Activated T-cell treated with anti-CD3 and anti-CD28 coated beads for 4 hours (primary cell): Measurements from ENCODE around the gene TAF11.
"Not testable (repeated sequence)": the region's sequence is repeated elsewhere in the genome, so short reads cannot be mapped to it uniquely, and the experiment has no call there.

Source experiments
- DNase-seq: peaks from one replicate; pipeline ENCODE4 v3.0.0-alpha.2; 2020

The TAF11 gene, protein sequence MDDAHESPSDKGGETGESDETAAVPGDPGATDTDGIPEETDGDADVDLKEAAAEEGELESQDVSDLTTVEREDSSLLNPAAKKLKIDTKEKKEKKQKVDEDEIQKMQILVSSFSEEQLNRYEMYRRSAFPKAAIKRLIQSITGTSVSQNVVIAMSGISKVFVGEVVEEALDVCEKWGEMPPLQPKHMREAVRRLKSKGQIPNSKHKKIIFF

DNA sequence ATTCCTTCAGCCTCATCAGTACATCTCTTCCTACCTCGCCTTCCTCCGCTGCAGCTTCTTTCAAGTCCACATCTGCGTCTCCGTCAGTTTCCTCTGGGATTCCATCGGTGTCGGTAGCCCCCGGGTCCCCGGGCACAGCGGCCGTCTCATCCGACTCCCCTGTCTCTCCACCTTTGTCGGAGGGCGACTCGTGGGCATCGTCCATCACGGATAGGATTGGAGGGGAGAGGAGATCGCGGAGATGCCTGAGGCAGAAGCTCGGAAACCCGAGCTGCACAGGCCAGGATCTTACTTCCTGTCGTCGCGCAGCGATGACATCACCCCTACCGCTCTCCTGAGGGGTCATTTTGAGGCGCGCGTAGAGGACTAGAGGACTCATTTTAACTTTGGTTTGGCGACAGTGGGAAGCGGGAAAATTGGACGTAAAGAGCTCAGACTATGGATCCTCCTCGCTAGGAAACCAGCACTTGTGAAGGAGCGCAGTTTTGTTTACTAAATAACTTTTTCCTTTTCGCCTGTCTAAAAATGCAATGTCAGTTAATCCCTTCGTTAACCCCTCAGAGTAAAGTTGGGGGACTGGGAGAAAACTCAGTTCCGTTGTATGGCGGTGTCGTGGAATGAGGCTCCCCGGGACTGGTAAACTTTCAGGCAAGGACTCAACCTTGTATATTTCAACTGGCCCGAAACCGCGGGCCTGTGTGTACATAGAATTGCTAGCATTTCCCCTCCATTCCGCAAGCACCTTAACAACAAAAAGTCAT is at the start of gene TAF11:
Gene TAF11, minus strand, starts transcription at position 290 of the 761 bp plus-strand sequence. Its CDS starts 85 bp downstream, at position 205.
- DNase-seq: peak; percentile 90

DNA sequence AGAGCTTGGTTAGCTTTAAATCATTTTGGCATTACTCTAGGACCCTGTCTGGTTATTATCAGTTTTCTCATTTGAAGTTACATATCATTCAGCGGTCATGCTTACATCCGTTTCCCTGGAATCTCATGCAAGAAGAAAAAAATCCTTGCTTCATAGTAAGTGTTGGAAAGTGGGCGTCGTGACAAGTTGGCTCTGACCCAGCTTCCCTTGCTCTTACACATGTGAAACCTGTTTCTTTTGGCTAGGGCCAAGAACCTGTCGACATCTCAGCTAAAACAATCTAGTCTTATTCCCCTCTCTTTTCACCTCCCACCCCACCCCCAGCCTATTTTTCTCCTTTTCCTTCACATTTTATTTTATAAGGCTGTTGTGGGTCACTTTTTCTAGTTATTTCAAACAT is 46.7 kb upstream of the TAF11 start:
- no peak for DNase-seq

DNA sequence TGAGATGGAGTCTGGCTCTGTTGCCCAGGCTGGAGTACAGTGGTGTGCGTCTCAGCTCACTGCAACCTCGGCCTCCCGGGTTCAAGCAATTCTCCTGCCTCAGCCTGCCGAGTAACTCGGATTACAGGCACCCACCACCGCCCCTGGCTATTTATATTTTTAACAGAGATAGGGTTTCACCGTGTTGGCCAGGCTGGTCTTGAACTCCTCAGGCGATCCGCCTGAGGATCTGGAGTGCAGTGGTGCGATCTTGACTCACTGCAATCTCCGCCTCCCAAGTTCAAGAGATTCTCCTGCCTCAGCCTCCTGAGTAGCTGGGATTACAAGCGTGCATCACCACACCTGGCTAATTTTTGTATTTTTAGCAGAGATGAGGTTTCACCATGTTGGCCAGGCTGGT is 44.4 kb upstream of the TAF11 start:
- not testable (repeated sequence) for DNase-seq

DNA sequence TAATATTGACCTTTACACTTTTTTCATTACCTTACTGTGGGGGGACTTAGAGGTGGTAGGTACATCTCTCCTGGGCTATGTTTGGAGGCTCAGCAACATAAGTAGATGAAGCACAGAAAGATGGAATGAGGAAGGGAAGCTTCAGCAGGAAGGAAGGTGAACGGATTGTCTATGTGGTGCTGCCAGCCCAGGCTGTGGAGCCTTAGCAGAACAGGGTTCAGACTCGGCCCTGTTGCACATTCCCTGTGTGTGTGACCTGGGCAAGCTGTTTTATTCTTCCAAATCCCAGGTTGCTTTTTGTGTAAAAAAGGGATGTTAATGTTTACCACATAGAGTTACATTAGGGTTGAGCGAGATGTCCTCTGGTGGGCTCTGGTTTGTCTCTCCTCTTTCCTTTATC is 42.4 kb upstream of the TAF11 start:
- DNase-seq: no peak

DNA sequence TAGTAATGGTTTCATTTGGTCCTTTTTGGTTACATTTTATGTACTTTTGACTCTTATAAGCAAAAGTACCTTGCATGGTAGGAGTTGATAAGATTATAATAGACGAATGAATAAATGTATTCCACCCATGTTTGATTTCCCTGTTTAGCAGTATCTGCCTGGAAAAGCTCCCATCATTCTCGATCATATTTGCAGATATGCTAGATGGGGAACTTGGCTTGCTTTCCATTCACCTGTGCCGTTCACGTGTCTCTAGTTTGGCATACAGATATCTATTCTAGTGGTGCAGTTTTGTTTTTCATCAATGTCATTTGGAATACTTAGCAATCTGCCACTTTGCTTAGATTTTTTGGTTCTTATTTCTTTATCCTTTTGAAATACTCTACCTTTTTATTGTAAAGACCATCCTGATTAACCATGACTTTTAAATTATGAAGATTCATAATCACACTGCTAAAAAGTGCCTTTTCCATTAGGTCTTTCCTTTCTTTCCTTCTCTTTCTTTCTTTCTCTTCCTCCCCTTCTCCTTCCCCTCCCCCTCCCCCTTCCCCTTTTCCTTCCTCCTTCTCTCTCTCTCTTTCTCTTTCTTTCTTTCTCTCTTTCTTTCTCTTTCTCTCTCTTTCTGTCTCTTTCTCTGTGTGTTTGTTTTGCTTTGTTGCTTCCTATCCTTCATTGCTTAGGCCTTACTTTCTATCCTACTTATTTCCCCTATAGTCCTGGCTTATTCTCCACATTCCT is 41.6 kb upstream of the TAF11 start:
- DNase-seq: no peak

DNA sequence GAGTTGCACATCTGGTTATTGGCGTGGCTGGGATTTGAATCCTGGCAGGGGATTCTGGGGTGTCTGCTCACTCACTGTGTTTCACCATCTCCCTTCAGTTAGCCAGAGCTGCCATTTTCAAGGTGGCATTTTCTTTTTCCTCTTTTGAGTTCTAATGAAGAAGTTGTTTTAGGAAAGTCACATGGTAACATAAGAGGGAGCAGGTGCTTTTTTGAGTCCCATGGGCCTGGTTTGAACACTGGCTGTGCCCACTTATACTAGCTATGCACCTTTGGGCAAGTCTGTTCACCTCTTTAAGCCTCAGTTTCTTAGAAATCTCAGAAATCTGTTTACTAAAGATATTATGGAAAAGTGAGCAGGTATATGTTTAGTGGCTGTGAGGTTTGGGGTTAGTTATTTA is 40.9 kb upstream of the TAF11 start:
- no peak for DNase-seq

DNA sequence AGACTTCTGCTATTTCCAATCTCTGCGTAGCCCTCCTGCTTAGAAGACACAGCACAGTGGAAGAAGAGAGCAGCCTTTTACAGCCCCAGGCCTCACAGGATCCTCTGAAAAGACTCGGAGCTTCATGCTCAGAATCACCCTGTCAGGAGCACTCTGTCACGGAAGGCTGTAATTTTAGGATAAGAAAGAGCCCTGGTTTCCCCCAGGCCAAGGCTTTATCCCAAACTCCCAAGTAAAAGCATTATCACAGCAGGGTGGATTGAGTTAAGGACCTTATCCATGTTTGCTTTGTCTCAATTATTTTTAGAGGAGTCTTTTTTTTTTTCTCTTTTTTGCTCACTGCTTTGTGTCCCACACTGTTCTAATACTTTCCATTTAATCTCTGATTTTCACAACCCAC is 40.4 kb upstream of the TAF11 start:
- DNase-seq: no peak

DNA sequence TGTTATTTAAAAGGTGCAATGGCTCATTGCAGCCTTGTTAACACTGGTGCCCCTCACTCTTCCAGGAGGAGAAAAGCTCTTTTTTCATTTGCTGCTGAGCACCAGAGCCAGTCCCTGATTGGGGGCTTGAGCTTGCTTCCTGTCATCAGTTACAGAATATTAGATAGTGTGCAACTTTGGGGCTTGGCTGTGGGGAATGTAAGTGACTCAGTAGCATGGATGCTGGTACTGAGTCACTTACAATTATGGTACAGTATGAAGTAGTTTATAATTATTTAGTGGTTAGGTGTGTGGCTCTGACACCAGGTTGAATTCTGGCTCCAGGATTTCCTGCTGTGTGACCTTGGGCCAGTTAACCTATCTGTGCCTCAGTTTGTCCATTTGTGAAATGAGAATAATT is 38.8 kb upstream of the TAF11 start:
- DNase-seq: no peak

DNA sequence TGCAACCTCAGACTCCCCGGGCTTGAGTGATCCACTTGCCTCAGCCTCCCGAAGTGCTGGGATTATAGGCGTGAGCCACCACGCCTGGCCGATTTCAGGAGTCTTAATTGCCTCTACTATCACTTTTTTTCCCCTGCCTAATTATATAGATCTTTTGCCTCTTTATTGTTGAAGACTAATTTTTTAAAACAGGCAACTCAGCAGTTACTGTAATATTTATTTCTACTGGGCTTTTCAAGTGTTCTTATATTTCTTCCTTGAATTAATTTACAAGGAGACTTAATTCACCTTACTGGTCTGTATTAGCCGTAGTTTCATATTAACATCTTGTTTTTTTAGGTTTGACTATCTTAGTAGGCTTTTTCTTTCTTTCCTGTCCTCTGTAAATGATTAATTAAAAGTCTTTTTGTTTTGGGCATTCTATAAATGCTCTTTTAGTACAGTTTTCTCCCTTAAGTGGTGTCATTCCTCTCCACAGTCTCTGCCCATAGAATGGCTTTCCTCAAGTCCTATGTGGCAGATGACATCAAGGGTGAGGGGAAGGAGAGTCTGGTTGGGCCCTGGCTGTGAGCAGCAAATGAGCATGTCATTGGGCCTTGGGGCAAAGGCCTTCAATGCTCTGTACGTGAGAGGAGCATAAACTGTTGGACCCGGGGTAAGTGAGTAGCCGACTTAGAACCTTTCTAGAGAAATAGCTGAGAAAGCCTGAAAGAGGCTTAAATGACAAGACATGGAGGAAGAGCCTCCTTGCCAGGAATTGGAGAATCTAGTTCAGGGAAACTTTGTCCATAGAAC is 37.2 kb upstream of the TAF11 start:
- no peak for DNase-seq

DNA sequence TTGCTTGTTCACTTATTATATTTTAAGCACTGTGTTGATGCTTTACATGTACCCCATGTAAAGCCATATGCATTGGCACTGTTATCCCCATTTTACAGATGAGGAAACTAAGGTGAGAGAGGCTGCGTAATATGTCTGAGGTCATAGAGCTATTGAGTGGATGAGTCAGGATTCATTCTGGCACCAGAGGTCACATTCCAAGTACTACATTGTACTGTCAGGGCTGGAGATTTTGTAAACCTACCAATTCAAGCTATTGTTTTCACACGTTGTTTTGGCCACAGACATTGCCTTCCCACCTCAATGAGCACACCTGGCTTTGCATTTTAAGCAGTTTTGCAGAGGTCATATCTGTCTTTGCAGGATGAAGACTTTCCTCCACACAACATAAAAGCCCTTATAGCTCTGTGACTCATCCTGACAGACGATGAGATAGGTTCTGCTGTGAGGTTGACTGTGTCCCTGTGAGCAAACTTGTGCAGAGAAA is 34.4 kb upstream of the TAF11 start:
- DNase-seq: no peak

DNA sequence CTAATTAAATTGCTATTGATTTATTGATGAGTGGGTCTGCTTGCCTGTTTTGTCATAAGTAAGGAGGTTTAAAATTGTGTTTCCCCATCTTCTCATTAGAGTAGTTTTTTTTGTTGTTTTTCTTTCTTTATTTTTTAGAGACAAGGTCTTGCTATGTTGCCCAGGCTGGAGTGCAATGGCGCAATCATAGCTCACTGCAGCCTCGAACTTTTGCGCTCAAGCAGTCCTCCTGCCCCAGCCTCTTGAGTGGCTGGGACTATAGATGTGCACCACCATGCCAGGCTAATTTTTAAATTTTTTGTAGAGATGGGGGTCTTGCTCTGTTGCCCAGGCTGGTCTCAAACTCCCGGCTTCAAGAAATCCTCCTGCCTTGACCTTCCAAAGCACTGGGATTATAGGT is 32.3 kb upstream of the TAF11 start:
- no peak for DNase-seq

DNA sequence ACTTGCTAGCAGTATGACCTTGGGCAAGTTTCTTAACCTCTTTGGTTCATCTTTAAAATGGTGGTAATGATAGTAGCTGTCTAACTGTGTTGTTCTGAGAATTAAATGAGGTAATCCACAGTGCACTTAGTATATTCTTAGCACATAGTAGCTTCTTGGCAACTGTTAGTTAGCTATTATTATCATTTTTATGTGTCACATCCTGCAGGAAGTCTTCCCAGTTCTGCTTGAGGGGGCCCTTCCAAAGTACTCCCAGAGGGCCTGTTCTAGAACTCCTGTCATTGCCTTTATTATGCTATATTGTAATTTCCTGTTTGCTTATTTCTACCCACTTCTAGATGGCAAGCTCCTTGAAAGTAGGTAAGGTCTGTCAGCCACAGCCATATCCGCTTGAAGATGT is 31.8 kb upstream of the TAF11 start:
- DNase-seq: no peak

DNA sequence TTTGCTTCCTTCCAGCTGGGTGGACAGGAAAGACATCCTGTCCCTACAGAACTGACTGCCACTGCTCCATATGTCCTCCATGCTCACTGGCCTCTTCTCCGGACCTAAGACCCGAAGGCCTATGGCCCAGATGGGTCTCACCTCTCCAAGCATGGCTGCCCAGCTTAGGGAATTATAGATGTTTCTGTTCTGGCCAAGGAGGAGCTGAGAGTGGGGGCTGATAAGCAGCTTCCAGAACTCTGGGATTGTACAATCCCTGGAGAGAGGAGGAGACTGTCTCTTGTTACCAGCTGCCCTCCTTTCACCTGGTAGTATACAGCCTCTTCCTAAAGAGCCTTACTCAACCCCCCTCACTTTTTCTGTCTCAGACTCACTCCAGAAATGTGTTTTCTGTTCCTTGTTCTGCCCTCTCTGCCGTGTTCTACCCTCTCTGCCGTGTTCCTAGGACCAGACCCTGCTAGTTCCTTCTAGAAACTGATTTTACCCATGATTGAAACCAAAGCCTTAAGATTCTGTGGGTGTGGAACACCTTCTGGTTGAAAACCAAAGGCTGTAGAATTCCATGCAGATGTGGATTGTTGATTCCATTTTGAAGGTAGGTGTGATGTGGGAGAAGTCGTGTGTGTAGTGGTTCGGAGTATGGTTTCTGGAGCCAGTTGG is 29.9 kb upstream of the TAF11 start:
- DNase-seq: no peak

DNA sequence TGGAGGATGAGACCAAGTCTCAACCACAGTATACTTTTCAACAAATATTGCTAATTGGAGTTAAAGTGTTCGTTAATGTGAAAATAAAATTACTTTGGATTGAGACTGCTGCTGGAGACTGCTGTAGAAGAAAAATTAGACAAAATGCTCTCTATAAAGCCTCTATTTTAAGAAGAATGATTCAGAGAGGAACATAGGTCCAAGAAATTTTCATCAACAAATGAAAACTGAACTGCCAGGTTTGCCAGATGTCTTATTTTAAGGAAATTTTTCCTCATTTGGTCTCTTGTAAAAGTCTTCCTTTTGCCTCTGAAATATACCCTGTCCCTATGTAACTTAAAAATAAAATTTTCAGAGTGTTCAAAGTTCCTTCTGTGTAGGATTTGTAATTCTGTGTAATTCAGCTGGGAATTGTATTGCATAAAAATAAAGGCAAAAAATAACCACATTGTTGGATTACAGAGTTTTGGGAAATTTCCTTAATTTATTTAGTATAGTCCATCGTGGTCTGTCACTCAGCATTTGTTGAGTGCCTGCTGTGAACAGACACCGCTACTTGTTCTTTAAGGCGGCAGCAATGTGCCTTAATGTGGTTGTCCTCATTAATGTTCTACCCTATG is 28.6 kb upstream of the TAF11 start:
- no peak for DNase-seq

DNA sequence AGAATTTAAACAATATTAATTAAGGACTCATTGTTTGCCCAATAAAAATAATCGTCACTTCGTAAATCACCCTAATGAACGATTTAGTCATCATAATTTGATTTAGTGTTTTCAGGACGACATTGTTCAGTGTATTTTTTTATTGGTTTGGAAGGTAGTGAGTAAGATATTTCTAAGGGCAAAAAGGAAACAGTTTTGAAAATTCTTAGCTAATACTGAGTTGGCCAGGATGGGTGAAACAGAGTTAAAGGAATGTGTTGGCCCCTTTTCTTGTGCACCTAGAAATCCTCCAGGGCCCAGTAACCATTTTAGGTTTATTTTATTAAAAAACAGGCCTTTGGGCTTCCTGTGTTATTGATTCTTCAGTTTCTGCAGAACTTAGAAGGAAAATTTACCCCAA is 26.5 kb upstream of the TAF11 start:
- no peak for DNase-seq

DNA sequence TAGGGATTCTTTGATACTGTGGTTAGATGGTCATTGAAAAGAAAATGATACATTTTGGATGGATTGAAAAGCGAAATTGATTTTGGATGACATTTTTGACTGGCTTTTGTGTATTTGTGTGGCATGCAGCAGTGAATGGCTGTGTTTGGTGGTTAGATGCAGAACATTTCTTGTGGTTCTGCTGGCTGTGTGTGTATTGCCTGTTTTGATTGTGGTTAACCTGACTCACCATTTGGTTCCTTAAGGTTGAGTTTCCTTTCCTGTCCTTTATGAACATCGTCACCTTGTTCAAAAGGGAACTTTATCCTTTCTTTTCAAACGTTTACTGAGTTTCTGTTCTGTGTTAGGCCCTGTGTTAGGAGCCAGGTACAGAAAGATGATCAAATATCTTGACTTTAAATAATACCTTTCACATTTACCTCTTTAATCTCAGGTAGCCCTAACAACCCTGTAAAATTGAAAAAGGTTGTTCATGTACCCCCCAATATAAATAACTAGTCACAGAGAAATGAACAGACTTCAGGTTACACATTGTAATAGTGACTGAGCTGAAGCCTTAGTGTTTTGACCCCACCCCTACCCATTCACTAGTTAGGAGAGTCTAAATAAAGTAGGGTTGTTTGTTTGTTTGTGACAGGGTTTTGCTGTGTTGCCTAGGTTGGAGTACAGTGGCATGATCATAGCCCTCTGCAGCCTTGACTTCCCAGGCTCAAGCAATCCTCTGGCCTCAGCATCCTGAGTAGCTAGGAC is 25.0 kb upstream of the TAF11 start:
- DNase-seq: no peak

DNA sequence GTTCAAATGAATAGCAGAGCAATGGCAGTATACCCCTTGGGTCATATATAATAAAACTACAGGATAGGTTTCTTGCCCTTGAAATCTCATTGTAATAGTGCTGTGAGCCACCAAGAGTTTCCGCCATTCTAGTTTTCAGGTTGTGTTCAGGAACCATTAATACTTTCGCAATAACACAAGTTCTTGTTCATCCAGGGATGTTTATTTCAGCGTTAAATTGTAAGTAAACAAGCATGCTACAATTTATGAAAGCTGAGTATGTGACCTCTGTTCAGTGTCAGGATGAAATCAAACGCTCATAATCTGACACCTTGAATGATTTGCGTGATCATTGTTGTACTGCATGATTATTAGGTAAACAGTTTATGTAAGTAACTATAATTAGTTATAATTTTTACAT is 24.0 kb upstream of the TAF11 start:
- no peak for DNase-seq

DNA sequence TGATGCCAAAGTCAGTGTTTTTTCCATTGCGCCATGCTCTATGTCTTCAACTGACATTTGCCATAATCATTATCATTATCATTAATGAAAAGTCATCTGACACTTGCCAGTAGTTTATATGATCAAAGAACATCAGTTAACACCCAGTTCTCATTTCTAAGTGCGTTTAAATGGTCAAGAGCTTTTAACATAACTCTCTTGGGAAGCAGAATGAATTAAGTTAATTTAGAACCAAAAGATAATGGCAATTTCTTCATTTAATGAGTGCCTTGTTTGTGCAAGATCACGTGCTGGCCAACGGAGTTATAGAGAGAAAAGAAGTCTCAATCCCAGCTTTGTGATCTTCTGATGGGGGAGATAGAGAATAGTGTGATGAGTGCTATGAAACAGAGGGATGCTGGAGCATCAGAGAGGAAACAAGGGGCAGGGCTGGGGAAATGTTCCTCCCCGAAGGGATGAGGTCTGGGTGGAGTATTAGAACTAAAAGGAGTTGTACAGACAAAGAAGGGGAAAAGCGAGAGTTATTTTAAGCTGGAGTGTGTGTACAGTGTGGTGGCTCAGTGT is 21.6 kb upstream of the TAF11 start:
- DNase-seq: no peak

DNA sequence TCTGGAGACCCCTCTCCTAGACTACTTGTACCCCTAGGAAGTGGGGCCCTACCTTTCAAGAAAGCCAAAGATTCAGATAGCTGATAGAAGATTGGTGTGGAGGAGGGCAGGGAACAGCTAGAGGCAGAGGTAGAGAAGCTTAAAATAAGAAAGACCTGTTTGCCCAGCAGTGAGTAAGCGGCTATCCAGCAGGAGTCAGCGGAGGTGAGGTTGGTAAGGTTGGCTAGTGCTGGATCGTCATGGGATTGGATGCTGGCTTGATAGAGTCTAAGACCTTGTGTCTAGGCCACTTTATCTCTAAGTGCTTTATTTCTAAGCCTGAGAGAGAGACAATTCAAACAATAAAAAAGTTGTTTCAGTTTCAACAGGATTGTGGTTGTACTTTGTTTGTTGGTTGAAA is 20.4 kb upstream of the TAF11 start:
- DNase-seq: no peak

DNA sequence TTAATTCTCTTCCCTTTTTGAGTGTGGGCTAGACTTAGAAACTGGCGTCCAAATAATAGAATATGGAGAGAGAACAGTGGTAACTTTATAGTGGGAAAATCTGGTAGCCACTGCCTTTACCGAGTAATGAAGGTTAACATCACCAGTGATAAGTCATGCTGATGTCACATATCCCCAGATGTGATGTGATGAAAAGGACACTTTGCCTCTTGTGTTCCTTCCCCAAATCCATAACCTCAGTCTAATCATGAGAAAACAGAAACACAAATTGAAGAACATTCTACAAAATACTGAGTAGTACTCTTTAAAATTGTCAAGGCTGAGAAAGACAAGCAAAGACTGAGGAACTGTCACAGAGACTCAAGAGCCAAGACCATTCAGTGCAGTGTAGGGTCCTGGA is 19.0 kb upstream of the TAF11 start:
- no peak for DNase-seq
